D721Med (cell line): Measurements from ENCODE around the gene TM4SF18.

Source experiments
- DNase-seq: peaks from one replicate; pipeline ENCODE4 v3.0.0; 2011; ENCODE audit warnings: low spot score; ENCODE audit not compliant: insufficient read length
- FAIRE-seq: peaks from 2 replicates; lab custom pipeline; 2011; peaks lifted over from hg19 to GRCh38; lab: Jason Lieb, UNC
- TF ChIP-seq, protein P1 (sequence below): IDR thresholded peaks from 2 replicates; pipeline ENCODE4 v1.5.1; 2012; ENCODE audit warnings: mild to moderate bottlenecking, control low read depth; ENCODE audit not compliant: insufficient read depth; ENCODE audit errors: missing control alignments

The TM4SF18 gene

DNA sequence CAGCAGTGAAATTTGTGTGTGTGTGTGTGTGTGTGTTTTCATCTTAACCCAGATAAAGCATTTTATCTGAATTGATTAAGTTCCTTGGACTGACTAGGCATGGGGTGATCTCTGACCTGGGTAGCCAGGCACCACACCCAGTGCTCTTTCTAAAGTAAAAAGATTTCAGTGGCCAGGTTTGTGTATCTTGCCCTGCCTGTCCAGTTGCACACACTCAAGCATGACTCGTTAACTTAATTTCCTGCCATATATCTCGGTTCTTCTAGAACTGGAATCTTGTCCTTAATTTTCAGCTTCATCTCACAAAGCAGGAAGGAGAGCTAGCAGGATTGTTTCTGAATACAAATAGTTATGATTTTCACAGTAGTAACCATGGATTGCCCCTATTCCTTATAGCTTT lies 17.0 kb downstream of the TM4SF18 start:
- FAIRE-seq (no peak), DNase-seq (no peak)
- TF ChIP-seq, protein P1, sequence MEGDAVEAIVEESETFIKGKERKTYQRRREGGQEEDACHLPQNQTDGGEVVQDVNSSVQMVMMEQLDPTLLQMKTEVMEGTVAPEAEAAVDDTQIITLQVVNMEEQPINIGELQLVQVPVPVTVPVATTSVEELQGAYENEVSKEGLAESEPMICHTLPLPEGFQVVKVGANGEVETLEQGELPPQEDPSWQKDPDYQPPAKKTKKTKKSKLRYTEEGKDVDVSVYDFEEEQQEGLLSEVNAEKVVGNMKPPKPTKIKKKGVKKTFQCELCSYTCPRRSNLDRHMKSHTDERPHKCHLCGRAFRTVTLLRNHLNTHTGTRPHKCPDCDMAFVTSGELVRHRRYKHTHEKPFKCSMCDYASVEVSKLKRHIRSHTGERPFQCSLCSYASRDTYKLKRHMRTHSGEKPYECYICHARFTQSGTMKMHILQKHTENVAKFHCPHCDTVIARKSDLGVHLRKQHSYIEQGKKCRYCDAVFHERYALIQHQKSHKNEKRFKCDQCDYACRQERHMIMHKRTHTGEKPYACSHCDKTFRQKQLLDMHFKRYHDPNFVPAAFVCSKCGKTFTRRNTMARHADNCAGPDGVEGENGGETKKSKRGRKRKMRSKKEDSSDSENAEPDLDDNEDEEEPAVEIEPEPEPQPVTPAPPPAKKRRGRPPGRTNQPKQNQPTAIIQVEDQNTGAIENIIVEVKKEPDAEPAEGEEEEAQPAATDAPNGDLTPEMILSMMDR, result no peak

DNA sequence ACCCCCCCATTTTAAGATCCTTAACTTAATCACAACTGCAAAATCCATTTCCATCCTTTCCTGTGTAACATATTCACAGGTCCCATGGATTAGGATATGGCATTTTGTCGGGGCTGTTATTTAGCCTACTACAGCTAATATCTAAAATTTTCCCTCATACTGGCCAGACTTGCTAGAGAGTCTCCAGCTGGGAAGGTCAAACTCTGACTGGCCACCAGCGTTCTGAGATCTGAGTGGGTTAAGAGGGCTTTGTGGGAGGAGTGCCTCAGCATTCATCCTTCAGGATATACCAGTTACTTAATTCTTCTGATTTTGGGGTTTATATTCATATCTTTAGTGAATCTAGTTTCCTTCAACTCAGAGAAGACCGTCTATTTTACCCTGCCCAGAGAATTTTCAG lies 17.7 kb downstream of the TM4SF18 start:
- no peak for FAIRE-seq
- TF ChIP-seq, protein P1, result no peak
- no peak for DNase-seq

DNA sequence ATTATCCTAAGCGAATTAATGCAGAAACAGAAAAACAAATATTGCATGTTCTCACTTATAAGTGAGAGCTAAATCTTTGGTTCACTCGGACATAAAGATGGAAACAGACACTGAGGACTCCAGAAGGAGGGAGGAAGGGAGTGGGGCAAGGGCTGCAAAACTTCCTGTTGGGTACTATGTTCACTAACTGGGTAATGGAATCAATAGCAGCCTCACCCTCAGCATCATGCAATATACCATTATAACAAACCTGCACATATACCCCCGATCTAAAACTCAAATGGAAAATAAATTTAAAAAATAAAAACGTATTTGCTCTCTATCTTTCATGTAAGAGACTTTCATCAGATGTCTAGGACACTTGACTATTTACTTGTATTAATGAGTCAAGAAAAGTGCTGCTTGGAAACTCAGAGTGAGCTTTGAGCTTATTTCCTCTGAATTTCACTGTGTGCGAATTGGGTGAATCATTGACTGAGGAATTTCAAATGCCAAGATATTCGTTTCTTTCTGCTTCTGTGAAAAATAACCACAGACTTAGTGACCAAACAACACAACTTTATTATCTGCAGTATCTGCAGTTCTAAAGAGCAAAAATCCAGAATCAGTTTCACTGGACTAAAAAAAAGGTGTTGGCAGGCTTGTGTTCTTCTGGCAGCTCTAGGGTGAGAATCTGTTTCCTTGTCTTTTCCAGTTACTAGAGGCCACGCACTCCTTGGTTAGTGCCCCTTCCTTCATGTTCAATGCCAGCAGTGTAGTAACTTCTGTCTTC lies 18.4 kb downstream of the TM4SF18 start:
- TF ChIP-seq, protein P1, result no peak
- no peak for FAIRE-seq

DNA sequence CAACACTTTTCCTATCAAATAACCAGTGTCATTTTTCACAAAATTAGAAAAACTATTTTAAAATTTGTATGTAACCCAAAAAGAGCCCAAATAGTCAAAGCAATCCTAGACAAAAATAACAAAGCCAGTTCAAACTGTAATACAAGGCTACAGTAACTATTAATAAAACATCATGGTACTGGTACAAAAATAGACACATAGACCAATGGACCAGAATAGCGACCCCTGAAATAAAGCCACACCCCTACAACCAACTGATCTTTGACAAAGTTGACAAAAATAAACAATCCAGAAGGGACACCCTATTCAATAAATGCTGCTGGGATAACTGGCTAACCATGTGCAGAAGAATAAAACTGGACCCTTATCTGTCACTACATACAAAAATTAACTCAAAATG lies 19.9 kb downstream of the TM4SF18 start:
- FAIRE-seq, result no peak
- TF ChIP-seq, protein P1, result no peak

More for the DNA sequence above, 18.4 kb downstream of the TM4SF18 start:
- no peak for DNase-seq

DNA sequence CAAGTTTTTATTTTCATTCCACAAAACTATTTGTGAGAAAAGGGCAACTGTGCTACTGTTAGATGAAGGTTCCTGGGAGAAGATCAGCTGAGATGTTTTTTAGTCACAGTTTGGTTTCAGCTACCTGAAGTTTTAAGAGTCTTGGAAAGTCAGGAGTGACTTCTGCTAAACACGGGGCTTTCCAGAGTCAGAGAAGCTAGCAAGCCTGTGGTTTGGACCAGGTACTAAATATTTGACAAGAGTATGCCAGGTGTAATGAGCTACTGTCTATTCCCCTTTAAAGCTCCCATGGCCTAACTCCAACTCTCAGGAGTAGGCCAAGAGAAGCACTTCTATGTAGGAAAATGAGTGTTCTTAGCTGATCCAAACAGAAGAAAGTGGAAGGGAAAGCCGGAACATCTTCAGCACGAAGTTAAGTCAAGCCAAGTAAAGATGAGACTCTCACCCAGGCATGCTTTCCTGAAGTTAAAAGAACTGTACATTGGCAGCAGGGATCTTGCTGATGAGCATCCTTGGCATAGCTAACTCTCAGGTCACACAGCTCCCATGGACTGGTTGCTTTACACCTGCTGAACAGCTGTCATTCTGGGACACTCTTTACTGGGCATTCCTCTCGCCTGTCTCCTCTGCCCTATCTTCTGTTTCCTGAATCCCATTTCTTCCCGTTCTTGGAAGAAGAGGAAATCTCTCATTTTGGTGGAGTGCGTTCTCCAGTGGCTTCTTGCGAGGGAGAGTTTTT lies 22.5 kb downstream of the TM4SF18 start:
- DNase-seq, result no peak
- TF ChIP-seq, protein P1, result no peak
- FAIRE-seq, result no peak

More for the DNA sequence above, 19.9 kb downstream of the TM4SF18 start:
- DNase-seq, result no peak

DNA sequence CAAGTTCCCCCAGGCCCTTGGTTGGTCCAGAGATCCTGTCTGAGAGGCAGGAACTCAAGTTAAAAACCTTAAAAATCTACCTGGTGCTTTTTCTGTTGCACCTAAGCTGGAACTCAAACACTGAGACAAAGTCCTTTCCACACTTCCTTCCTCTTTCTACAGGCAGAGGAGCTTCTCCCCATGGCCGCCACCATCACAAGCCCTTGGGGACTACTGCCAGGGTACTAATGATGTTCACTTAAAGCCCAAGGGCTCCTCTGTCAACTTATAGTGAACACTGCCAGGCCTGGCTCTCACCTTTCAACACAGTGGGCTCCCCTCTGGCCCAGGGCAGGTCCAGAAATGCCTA lies 26.0 kb downstream of the TM4SF18 start:
- FAIRE-seq, result no peak

More for the DNA sequence above, 26.0 kb downstream of the TM4SF18 start:
- TF ChIP-seq, protein P1, result no peak
- no peak for DNase-seq
